HG02571 (cell line): Measurements from ENCODE around the gene ZNF662.

ENCODE experiments used
- ATAC-seq: cut with Tn5 transposase; IDR thresholded peaks from one replicate; pipeline ENCODE4 v1.9.1; 2021; ENCODE audit warnings: mild to moderate bottlenecking, moderate library complexity; ENCODE audit not compliant: unreplicated experiment

The ZNF662 gene

DNA sequence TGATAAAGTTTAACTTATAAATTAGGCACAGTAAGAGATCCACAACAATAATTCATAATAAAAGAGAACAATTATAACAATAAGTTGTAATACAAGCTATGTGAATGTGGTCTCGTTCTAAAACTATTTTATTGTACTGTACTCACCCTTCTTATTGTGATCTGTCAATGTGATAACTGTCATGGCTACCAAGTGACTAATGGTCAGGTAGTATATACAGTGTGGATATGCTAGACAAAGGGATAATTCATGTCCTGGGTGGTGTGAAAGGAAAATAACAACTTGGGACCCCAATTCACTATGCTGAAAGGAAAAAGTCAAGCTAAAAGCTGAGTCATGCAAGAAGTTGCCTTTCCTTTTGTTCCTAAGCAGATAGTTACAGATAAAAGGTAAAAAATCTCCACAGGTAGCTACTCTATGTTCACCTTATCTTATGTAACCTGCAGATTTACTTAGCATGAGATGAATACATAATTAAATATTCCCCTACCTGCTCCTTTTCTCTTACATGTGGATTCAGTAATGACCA, 19.6 kb upstream of the ZNF662 start:
- no peak for ATAC-seq

DNA sequence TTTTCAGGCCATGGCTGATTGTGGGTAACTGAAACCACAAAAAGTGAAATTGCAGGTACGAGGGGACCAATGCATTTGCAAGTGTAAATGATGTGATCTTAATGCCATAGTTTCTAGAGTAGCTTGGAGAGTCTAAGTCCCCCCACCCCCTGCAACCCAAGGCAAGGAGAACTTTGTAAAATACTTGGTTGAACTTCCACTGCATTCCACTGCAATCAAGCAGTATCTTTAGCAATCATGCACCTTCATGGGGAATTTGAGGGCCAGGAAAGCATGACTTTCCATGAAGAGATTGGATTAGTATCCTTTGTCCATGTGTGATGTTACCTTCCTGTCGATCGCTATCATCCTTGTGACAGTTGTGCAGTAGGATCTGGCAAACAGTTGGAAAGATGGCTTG, 18.9 kb upstream of the ZNF662 start:
- no peak for ATAC-seq

DNA sequence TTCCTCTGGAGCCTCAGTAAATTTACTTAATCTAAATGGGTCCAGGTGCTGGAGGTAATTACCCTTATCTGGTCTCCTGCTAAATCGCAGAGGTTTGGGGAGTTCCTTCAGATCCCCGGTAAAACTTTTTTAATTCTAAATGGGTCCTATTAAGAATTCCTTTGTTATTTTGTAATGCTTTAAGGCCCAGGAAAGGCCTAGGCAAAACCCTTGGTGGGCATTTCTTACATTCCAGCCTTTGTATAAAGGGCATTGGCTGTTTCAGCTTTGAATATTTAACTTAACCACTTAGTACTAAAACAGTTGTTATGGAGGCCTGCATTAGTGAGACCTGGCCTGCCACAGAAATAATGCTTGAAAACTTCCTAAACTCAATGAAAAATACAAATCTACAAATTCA, 14.9 kb upstream of the ZNF662 start:
- ATAC-seq, result no peak

DNA sequence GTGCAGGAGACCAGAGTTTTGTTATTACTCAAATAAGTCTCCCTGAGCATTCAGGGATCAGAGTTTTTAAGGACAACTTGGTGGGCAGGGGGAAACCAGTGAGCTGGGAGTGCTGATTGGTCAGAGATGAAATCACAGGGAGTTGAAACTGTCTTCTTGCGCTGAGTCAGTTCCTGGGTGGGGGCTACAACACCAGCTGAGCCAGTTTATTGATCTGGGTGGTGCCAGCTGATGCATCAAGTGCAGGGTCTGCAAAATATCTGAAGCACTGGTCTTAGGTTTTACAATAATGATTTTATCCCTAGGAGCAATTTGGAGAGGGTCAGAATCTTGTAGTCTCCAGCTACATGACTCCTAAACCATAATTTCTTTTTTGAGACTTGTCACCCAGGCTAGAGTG, 13.8 kb upstream of the ZNF662 start:
- ATAC-seq, result no peak

DNA sequence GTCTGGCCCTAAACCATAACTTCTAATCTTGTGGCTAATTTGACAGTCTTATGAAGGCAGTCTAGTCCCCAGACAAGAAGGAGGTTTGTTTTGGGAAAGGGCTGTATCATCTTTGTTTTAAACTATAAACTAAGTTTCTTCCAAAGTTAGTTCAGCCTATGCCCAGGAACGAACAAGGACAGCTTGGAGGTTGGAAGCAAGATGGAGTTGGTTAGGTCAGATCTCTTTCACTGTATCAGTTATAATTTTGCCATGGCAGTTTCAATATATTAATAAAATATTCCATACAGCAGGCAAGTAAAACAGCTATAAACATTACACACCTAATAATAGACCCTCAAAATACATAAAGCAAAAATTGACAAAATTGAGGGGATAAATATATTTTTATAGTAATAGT, 13.1 kb upstream of the ZNF662 start:
- no peak for ATAC-seq

DNA sequence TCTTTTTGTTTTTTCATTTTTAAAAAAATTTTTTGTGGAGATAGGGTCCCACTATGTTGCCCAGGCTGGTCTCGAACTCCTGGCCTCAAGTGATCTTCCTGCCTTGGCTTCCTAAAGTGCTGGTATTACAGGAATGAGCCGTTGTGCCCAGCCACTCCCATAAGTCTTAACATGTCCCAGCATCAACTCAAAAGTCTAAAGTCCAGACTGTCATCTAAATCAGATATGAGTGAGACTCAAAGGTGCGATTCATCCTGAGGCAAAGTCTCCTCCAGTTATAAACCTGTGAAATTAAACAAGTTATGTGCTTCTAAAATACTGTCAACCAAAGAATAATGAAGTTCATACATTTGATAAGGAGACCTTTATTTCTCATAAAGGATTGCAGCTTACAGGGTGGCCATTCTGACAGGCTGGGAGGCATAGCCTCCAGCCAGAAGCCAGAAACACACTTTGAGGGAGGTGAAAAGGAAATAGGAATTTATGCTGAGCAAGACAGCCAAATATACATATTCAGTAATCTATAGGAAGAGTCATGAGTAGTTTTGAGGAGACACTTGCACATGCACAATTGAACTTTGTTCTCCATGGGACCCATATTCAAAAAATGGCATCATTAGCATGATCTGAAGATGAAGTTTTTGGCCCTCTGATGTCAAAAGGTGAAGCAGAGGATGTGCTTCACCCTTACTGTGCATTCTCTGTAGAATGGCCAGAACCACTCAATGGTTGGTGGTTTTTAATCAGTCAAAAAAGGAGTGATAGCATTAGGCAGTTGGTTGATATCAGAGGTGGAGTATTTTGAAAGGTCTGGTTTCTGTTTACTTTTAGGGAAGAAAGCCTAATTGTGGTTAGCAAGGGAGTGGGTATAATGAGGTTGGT, 11.0 kb upstream of the ZNF662 start:
- no peak for ATAC-seq

DNA sequence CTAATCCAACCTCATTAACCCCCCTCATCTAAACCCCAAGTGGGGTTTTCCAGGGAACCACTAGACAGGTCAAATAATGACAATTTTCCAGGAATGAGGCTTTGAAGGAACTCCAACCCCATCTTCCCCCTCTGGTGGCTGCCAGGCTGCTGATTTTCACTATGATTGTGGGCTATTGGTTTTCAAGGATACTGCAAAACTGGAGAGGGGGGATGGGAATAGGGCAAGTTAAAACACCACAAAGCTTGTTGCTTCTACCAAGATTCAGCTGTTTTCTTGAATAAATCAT, 10.4 kb upstream of the ZNF662 start:
- ATAC-seq, result no peak

DNA sequence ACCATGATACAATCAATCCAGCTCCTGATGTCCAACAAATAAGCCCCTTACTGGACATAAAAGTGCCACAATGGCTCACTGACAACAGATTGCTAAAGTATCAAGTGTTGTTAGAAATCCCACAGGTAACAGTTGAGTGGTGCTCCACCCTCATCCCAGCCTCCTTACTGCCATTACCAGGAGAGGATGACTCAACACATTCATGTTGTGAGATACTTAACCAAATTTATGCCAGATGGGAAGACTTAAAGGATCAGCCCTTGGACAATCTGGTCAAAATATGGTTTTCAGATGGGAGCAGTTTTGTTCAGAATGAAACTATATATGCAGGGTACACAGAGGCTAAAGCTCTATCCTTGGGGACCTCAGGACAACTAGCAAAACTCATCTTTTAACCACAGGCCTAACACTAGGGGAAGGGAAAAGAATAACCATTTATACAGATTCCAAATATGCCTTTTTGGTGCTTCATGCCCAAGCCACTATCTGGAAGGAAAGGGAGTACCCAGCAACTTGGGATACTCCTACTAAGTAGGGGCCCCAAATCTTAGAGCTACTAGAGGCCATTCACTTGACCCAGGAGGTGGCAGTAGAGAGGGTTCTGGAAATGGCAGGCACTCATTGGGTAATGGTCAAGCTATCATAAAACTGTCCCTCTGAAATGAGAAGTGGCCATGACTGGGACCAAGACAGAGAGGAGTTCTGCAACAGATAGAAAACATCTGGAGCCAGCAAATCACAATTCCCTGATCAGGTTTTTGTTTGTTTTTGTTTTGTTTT, 6.9 kb upstream of the ZNF662 start:
- ATAC-seq, result no peak

DNA sequence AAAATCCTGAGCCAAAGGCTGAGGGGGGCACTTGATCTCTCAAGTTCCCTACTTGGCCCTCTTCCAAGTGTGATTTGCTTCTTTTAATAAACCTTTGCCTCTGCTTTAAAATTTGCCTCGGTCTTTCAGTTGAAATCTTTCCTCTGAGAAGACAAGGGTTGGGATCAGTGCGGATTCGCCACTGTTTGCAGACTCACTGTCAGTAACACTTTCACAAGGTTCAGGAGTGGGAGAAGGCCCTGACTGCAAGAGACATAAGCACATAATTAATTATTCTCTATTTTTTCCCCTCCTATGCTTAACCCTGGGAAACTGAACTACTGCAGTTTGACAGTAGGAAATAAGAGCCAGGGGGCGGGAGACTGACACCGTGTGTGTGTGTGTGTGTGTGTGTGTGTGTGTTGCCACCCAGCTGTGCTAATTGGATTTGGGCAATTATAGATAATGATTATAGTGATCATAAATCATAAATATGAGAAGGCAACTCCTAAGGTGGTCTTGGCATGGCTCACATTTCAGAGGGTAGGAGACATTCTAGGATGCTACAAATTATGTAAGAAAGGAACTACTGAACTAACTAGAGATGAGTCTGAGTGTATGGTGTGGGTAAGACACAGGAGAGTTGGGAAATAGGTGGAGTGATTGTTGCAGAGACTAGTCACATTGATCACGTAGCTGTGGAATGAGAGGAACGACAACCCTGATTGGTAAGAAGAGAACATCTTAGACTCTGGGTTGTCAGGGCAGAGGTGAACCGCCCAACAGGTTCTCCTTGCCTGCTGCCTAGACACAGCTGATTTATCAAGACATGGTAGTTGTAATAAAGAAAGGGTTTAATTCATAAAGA, 5.5 kb upstream of the ZNF662 start:
- no peak for ATAC-seq

DNA sequence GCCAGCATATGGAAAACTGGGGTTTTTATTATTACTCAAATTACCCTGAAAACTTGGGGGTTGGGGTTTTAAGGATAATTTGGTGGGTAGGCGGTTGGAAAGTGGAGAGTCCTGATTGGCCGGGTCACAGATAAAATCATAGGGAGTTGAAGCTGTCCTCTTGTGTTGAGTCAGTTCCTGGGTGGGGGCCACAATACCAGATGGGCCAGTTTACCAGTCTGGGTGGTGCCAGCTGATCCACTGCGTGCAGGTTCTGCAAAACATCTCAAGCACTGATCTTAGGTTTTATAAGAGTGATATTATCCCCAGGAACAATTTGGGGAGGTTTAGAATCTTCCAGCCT, 4.9 kb upstream of the ZNF662 start:
- ATAC-seq, result no peak

DNA sequence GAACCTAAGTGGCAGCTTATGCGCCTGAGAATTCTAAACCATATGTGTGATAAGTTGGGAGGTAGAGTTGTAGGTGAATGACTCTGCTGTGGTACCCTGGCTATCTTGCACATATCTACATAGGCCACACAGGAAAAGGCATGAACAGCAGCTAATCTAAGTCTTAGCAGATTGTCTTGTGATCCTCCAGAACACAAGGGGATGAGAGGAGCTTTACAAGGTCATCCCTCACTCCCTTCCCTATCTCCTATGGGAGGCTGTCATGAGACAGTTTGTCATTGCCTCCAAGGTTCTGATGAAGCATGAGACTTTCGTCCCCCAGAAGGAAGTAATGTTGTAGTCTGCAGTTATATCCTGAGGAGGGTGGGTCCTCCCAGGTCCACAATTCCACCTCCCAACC, 3.7 kb upstream of the ZNF662 start:
- no peak for ATAC-seq

DNA sequence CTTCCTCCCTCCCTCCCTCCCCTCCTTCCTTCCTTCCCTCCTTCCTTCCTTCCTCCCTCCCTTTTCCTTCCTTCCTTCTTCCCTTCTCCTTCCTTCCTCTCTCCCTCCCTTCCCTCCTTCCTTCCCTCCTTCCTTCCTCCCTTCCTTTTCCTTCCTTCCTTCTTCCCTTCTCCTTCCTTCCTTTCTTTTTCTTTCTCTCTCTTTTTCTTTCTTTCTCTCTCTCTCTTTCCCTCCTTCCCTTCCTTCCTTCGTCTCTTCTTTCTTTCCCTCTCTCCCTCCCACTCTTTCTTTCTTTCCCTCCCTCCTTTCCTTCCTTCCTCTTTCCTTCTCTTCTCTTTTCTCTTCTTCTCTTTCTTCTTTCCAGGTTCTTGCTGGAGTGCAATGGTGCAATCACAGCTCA, 1.9 kb upstream of the ZNF662 start:
- no peak for ATAC-seq

DNA sequence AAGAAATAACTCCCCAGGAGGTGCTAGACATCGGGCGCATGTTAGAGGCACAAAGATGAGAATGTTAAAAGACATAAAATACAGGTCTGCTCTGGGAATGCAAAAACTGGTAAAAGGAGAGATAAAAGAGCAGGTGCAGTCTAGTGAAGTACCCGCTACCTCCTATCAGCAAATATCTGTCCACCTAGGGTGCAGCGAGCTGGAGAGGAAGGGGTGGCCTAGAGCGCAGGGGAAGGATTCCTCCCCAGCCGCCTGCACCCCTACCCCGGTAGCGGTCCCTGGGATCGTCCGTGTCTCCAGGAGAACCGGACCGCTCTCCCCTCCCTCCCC, 237 bp upstream of the ZNF662 start:
- no peak for ATAC-seq

DNA sequence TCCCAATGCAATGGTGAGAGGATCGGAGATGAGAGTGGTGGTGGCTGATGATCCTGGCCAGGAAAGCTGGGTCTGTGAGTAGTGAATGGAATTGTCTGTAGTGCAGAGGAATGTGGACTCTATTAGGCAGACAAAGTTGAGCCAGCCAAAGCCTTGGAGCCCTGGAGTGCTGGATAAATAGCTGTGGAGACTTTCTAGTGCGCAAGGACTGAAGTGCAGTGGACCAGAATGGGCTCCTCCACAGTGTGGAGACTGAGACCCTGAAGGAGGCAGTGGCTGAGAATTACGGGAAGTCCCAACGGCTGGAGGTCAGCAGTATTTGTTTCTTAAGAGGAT, 874 bp downstream of the ZNF662 start:
- ATAC-seq, result no peak

DNA sequence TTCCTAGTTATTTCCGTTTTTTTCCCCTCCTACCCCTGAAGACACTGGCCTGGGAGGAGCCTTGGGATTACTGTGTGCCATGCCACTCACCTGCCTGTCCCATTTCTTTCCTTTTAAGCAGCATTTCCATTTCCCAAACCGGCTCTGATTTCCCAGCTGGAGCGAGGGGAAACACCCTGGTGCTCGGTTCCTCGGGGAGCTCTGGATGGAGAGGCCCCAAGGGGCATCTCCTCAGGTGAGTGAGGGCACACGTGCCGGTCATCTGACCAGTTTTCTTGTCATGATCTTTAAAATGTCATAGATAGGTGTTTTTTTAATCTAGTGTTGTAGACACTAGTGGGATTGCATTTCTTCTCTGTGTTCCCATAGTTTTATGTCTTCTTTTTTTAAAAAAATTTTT, 2.7 kb downstream of the ZNF662 start:
- no peak for ATAC-seq

DNA sequence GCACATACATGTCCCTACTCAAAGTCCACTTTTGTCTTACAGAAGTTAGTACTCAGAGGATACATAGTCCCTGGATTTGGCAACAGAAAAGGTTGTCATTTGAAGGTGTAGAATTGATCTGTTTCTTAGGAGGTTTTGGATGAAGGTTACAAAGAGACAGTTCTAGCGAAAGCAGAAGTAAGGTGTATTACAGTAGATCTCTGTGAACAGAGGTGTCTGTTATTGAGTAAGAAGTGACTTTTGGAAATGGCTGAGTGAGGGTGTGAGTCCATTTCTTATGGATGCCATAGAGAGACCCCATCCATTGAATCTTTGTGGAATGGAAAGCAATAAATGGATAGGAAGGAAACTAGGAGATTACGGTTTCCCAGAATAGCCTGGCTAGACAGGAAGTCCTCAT, 5.6 kb downstream of the ZNF662 start:
- no peak for ATAC-seq

DNA sequence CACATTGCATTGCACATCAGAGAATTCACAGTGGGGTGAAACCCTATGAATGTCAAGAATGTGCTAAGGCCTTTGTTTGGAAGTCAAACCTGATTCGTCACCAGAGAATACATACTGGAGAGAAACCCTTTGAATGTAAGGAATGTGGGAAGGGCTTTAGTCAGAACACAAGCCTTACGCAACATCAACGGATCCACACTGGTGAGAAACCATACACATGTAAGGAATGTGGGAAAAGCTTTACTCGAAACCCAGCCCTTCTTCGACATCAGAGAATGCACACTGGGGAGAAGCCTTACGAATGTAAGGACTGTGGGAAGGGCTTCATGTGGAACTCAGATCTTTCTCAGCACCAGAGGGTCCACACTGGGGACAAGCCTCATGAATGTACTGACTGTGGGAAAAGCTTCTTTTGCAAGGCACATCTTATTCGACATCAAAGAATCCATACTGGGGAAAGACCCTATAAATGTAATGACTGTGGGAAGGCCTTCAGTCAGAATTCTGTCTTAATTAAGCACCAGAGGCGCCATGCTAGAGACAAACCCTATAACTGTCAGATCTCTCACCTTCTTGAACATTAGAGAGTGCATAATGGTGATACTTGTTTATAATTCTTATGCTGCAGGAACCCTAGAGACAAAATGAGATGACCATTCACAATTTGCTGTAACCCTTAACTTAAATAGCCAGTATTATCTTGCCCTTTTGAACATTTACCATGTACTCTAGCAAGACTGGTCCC, 9.0 kb downstream of the ZNF662 start:
- ATAC-seq, result no peak

DNA sequence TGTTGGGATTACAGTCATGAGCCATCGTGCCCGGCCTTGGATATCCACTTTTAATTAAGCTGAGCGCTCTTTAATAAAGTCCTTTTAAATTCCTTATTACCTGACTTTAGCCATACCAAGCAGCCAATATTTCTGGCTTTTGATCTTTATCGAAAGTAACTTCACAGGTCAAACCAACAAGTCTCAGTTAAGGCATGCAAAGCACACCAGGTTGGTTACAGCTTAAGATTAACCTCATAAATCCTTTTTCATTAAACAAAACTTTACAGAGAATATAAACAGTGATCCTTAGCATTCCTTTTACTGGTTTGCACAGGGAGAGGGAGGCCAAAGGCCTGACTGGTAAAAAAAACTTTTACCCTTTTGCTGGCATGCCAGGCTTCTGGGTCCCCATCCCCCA, 17.7 kb downstream of the ZNF662 start:
- no peak for ATAC-seq

DNA sequence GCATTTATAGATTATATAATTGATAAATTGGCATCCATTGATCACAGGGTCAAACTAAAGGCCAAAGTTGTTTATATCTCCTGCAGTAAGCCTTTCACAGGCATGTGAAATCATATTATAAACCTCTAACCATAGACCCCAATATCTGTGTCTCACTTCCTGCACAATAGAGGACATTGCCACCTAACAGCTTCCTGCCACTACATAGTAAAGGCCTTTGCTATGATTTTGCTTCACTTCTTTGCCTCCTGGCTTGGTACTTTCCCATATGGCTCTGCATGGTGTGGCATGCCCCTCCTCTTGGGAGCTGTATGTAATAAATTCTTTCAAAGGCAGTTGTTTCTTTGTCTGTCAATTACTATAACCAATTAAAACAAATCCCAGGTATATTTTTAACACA, 20.4 kb downstream of the ZNF662 start:
- ATAC-seq, result no peak

DNA sequence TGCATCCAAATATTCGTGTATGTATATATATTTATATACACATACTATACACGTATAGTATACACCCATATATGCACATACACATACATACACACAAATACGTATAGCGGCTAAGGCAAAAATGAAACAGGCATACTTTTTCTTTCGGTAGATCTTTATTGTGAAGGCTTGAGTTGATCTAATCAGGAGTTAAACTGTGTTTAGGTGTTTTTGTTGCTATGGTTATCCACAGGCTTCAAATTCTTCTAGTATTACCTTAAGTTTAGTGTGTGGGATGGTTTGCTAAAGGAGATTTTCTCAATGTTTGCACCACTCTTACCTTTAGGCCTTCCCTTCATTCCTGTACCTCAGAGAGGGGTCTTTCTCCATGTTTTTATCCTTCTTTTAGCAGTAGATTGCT, 28.2 kb downstream of the ZNF662 start:
- no peak for ATAC-seq

DNA sequence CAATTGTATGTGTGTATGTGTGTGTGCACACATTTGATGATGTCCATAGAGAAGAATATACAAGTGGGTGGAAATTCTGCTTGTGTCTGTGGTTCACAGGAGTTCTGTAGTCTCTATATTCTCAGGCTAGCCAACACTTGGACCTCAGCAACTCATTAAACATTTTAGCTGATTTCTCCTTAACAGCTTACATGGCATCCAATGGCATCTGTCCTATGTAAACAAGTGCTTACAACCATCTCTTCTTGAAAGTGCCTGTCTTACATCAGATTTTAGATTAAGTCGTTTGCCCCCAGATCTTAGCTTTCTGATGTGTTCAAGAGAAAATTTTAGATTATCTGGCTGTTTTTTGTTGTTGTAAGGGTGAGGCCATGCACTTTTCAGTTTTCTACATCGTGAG, 29.0 kb downstream of the ZNF662 start:
- no peak for ATAC-seq
